ENCODE measurements around the gene AGAP3. TPM values are rescaled to one million over a fixed set of nuclear protein-coding genes. Genes with fewer than 3 reads are reported as not detected.
"Not testable (repeated sequence)": the region's sequence is repeated elsewhere in the genome, so short reads cannot be mapped to it uniquely, and the experiment has no call there.

The AGAP3 gene
- total RNA-seq (2014; rRNA removed; shearing (Covaris generic); ENCODE audit: low replicate concordance), result 32.6 and 33.8 TPM in 2 replicates

- in situ Hi-C loops (cut with HindIII; ENCODE audit: low pct_unique_long_range_greater_than_20kb, low sequenced_read_pairs), result no loop called here
- peak; percentile 87 for DNase-seq (ENCODE audit: low read depth)
Observed at GRCh38 chr7:151085691-151086620, at the start of gene AGAP3. AGAP3 (plus strand) TSS chr7:151086475; CDS start chr7:151086742, 267 bp downstream.

GRCh38 chr7:151038951-151039849 is 47.1 kb upstream of the AGAP3 start:
- DNase-seq (ENCODE audit: low read depth), result peak; percentile 95
- in situ Hi-C loops (cut with HindIII; ENCODE audit: low pct_unique_long_range_greater_than_20kb, low sequenced_read_pairs), result no loop called here

- DNase-seq (ENCODE audit: low read depth), result no peak
- in situ Hi-C loops (cut with HindIII; ENCODE audit: low pct_unique_long_range_greater_than_20kb, low sequenced_read_pairs), result no loop called here
Observed at GRCh38 chr7:151039850-151040548, 46.3 kb upstream of the AGAP3 start.

- DNase-seq (ENCODE audit: low read depth), result no peak
- in situ Hi-C loops (cut with HindIII; ENCODE audit: low pct_unique_long_range_greater_than_20kb, low sequenced_read_pairs), result no loop called here
Observed at GRCh38 chr7:151040616-151041375, 45.5 kb upstream of the AGAP3 start.

- in situ Hi-C loops (cut with HindIII; ENCODE audit: low pct_unique_long_range_greater_than_20kb, low sequenced_read_pairs); DNase-seq (ENCODE audit: low read depth): not testable (repeated sequence)
Observed at GRCh38 chr7:151043449-151043848, 42.8 kb upstream of the AGAP3 start.

- in situ Hi-C loops (cut with HindIII; ENCODE audit: low pct_unique_long_range_greater_than_20kb, low sequenced_read_pairs), result no loop called here
- no peak for DNase-seq (ENCODE audit: low read depth)
Observed at GRCh38 chr7:151043959-151044358, 42.3 kb upstream of the AGAP3 start.

GRCh38 chr7:151045262-151045661 is 41.0 kb upstream of the AGAP3 start:
- in situ Hi-C loops (cut with HindIII; ENCODE audit: low pct_unique_long_range_greater_than_20kb, low sequenced_read_pairs), result no loop called here
- DNase-seq (ENCODE audit: low read depth), result no peak

GRCh38 chr7:151045967-151046366 is 40.3 kb upstream of the AGAP3 start:
- in situ Hi-C loops (cut with HindIII; ENCODE audit: low pct_unique_long_range_greater_than_20kb, low sequenced_read_pairs), result no loop called here
- DNase-seq (ENCODE audit: low read depth), result no peak

- no peak for DNase-seq (ENCODE audit: low read depth)
- in situ Hi-C loops (cut with HindIII; ENCODE audit: low pct_unique_long_range_greater_than_20kb, low sequenced_read_pairs), result no loop called here
Observed at GRCh38 chr7:151046603-151047573, 39.4 kb upstream of the AGAP3 start.

- no peak for DNase-seq (ENCODE audit: low read depth)
- in situ Hi-C loops (cut with HindIII; ENCODE audit: low pct_unique_long_range_greater_than_20kb, low sequenced_read_pairs), result no loop called here
Observed at GRCh38 chr7:151047976-151048815, 38.1 kb upstream of the AGAP3 start, which contains the start of gene ASIC3. ASIC3 (plus strand) TSS chr7:151048531; CDS start chr7:151048886, 355 bp downstream.

GRCh38 chr7:151048911-151049463 is 37.3 kb upstream of the AGAP3 start:
- no peak for DNase-seq (ENCODE audit: low read depth)
- in situ Hi-C loops (cut with HindIII; ENCODE audit: low pct_unique_long_range_greater_than_20kb, low sequenced_read_pairs), result no loop called here

- in situ Hi-C loops (cut with HindIII; ENCODE audit: low pct_unique_long_range_greater_than_20kb, low sequenced_read_pairs), result no loop called here
- no peak for DNase-seq (ENCODE audit: low read depth)
Observed at GRCh38 chr7:151051108-151051507, 35.2 kb upstream of the AGAP3 start.

- in situ Hi-C loops (cut with HindIII; ENCODE audit: low pct_unique_long_range_greater_than_20kb, low sequenced_read_pairs), result no loop called here
- DNase-seq (ENCODE audit: low read depth), result no peak
Observed at GRCh38 chr7:151053096-151053495, 33.2 kb upstream of the AGAP3 start.

- no peak for DNase-seq (ENCODE audit: low read depth)
- in situ Hi-C loops (cut with HindIII; ENCODE audit: low pct_unique_long_range_greater_than_20kb, low sequenced_read_pairs), result no loop called here
Observed at GRCh38 chr7:151053751-151054150, 32.5 kb upstream of the AGAP3 start.

- DNase-seq (ENCODE audit: low read depth), result no peak
- in situ Hi-C loops (cut with HindIII; ENCODE audit: low pct_unique_long_range_greater_than_20kb, low sequenced_read_pairs), result no loop called here
Observed at GRCh38 chr7:151056283-151056665, 30.0 kb upstream of the AGAP3 start.

All from Caki2 (cell line).